DOHH2 (cell line): Measurements from ENCODE around the gene DPP8.

Source experiments
- CTCF ChIP-seq: fragments of 200-600 bp; sonication (generic); IDR thresholded peaks from one replicate; pipeline ENCODE4 v1.5.1; 2014; ENCODE audit warnings: antibody characterized with exemption, mild to moderate bottlenecking, low read depth, low read length; ENCODE audit not compliant: poor library complexity, severe bottlenecking
- EZH2phosphoT487 ChIP-seq: fragments of 200-600 bp; sonication (generic); IDR thresholded peaks from 2 replicates; pipeline ENCODE4 v1.6.1; 2017; ENCODE audit warnings: borderline replicate concordance, mild to moderate bottlenecking, antibody characterized with exemption, low read length, moderate library complexity, mixed read lengths

GRCh38 chr15:65399001-65399706 is 118.3 kb downstream of the DPP8 start:
- TF ChIP-seq CTCF (no peak), EZH2phosphoT487 (no peak)
